ENCODE data around the gene EFNA2.
"Not testable (repeated sequence)": the region's sequence is repeated elsewhere in the genome, so short reads cannot be mapped to it uniquely, and the experiment has no call there.

The EFNA2 gene

DNA sequence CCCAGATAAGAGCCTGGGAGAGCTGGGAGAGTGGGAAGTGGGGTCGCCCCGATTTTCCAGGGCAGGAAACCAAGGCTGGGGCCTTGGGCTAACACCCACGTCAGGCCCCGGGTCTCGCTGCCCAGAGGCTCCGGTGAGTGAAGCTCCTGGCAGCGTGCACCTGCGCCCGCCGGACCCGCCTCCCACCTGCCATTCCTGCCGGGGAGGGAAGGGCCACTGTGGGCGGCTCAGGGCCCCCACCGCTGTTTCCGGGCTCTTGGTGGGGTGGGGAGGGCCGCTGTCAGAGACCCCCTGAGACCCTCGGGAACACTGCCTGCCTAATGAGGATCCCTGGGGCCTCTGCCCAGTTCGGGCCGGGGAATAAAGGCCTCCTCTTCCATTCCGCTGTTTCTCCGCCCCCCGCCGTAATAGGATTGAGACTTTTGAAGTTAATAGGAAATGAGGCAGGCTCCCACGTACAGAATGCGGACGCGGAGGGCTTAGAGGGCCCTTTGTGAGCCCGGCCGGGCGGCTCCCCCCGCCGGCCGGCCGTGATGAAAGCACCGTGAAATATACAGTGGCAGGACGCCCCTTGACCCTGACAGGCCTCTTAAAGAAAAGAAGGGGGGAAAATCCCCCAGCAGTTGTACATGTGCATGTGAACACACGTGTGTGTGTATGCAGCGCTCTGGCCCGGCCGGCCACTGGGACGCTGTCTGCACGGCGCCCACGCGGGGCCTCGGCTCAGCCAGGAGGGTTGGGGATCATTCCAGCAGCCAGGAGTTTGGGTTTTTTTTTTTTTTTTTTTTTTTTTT, 33.2 kb downstream of the EFNA2 start:
- no peak for DNase-seq (ENCODE audit: low read depth)
- TF ChIP-seq, protein P1, sequence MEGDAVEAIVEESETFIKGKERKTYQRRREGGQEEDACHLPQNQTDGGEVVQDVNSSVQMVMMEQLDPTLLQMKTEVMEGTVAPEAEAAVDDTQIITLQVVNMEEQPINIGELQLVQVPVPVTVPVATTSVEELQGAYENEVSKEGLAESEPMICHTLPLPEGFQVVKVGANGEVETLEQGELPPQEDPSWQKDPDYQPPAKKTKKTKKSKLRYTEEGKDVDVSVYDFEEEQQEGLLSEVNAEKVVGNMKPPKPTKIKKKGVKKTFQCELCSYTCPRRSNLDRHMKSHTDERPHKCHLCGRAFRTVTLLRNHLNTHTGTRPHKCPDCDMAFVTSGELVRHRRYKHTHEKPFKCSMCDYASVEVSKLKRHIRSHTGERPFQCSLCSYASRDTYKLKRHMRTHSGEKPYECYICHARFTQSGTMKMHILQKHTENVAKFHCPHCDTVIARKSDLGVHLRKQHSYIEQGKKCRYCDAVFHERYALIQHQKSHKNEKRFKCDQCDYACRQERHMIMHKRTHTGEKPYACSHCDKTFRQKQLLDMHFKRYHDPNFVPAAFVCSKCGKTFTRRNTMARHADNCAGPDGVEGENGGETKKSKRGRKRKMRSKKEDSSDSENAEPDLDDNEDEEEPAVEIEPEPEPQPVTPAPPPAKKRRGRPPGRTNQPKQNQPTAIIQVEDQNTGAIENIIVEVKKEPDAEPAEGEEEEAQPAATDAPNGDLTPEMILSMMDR (conservative IDR thresholded peaks at IDR 0.05; ENCODE audit: control insufficient read depth, insufficient read depth, low read depth, low read length) = no peak
- H3K4me3 ChIP-seq (ENCODE audit: control insufficient read depth, low read depth, low read length) = no peak overlapping the region

DNA sequence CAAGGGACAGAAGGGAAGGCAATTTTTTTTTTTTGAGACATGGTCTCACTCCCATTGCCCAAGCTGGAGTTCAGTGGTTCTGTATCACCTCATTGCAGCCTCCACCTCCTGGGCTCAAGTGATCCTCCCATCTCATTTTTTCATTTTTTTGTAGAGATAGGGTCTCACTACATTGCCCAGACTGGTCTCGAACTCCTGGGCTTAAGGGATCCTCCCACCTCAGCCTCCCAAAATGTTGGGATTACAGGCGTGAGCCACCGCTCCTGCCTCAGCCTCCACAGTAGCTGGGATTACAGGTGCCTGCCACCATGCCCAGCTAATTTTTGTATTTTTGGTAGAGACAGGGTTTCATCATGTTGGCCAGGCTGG, 34.6 kb downstream of the EFNA2 start:
- DNase-seq (ENCODE audit: low read depth); H3K4me3 ChIP-seq (ENCODE audit: control insufficient read depth, low read depth, low read length): not testable (repeated sequence)

DNA sequence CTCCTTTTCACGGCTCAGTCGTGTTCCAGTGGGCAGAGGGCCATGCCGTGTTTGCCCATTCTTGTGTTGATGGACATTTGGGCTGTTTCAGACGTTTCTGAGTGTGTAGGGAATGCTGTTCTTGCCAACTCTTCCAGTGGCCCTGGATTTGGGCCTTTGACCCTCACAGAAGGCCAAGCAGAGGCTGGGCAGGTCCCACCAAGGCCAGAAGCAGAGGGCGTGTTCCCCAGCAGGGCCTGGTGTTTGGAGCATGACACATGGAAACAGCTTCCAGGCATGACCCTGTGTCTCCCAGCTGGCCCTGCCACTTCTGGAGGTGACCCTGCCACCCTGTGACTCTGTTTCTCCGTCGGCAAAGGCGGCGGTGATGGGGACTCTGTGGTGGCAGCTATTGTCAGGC, 35.9 kb downstream of the EFNA2 start:
- H3K4me3 ChIP-seq (ENCODE audit: control insufficient read depth, low read depth, low read length) = no peak overlapping the region
- TF ChIP-seq, protein P1 (conservative IDR thresholded peaks at IDR 0.05; ENCODE audit: control insufficient read depth, insufficient read depth, low read depth, low read length) = no peak
- no peak for DNase-seq (ENCODE audit: low read depth)

DNA sequence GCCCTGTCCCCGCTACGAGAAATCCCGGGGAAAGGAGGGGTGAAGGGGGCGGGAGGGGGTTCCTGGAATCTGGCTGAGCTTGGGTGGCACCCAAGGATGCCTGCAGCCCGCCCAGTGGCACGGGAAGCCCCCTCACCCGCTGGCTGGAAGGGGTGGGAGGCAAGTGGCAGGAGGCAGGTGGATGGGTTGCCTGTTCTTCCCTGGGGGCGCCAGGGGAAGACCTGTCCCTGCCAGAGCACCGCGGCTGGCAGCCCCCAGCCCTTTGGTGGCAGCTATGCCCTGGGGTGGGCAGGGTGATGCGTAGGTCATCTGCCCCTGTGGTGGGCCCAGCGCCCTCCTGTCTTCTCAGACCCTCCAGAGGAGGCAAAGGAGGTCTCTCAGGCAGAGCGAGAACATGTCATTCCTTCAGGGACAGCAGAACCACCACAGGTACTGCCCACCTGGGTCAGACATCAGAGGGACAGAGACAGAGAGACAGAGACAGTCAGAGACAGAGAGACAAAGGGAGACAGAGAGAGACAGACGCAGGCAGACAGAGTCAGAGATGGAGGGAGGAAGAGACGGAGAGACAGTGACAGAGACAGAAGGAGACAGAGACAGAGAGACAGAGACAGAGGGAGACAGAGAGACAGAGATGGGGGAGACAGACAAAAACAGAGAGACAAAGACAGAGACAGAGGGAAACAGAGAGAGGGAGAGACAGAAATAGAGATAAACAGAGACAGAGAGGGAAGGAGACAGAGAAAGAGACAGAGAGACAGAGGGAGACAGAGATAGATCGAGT, 36.7 kb downstream of the EFNA2 start:
- DNase-seq (ENCODE audit: low read depth) = no peak
- no peak overlapping the region for H3K4me3 ChIP-seq (ENCODE audit: control insufficient read depth, low read depth, low read length)
- TF ChIP-seq, protein P1 (conservative IDR thresholded peaks at IDR 0.05; ENCODE audit: control insufficient read depth, insufficient read depth, low read depth, low read length) = no peak

DNA sequence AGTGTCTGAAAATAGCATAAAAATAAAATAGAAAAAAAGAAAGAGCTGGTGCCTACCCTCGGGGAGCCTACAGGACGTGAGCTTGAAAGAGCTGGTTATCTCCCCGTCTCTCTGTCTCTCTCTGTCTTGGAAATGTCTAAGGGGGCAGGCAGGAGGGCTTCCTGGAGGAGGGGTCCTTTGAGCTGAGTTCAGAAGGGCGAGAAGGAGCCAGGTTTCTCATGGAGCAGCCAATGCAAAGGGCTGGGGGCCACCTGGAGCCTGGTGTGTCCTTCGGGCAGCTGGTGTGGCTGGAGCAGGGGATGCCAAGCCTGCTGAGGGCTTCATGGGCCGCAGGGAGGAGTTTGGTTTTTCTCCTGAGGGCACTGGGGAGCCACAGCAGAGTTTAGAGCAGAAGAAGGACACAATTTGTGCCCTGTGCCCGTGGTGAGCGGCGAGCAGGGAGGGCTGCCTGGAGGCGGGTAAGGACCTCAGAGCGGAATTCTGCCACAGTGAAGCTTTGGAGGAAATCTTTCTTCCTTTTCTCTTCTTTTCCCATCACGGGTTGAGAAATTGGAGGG, 38.7 kb downstream of the EFNA2 start:
- TF ChIP-seq, protein P1 (conservative IDR thresholded peaks at IDR 0.05; ENCODE audit: control insufficient read depth, insufficient read depth, low read depth, low read length) = no peak
- DNase-seq (ENCODE audit: low read depth) = no peak
- H3K4me3 ChIP-seq (ENCODE audit: control insufficient read depth, low read depth, low read length) = no peak overlapping the region

DNA sequence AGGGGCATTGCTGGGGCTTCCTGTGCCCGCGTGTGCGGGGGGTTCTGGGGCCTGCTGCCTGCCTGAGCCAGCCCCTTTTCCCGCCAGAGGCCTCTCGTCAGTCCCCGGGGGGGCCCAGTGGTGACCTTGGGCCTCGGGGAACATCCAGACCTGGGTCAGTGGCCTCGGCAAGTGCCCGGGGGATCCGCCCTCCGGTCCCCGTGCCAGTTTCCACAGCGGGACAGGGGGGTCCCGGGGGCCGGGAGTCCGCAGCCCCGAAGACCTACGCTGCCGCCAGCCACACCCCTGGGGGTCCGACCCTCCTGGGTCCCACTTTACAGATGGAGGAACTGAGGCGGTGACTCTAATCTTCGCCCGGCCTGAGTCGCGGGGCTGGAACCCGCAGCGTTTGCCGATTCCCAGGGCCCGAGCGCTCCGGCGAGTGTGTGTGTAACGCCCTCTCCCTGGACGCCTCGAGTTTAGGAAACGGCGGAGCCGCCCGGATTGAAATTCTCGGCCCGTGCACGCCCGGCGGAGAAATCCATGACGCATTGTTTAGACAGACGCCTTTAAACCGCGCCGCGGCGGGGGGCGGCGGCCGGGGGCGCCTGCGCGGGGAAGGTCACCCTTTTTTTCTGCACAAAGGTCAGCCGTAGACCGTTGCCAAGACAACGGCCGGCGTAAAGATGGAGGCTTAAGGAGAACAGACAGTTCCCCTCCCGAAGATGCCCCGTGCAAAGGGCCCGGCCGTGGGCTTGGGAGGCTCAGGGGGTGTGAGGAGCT, 39.3 kb downstream of the EFNA2 start:
- peak; percentile 74 for DNase-seq (ENCODE audit: low read depth)
- TF ChIP-seq, protein P1 (conservative IDR thresholded peaks at IDR 0.05; ENCODE audit: control insufficient read depth, insufficient read depth, low read depth, low read length) = no peak

More for the DNA sequence above, 39.3 kb downstream of the EFNA2 start:
- H3K4me3 ChIP-seq (ENCODE audit: control insufficient read depth, low read depth, low read length) = peak overlapping the region; percentile 34
